Measurements from ENCODE around the gene CTU1. TPM values are rescaled to one million over a fixed set of nuclear protein-coding genes. Genes with fewer than 3 reads are reported as not detected.

Gene CTU1
- total RNA-seq, 2 experiments from 2014 or later: 8.3 to 13.3 TPM

DNA sequence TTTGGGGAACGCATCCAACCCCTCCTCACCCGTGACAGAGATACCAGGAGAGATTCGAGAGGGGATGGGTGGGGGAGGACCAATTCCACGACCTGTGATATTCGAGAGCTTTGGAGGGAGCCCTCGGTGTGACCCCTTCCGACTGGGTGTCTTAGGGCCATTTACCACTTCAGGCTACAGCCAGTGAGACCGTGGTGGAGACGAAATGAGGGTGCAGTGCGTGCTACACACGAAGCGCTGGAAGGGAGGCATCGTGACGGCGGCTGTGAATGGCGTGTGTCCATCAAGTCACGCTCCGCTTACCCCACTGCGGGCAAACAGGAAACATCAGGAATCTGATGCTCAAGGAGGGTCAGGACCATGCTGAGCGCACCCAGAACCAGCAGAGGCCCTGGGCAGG, 10.4 kb downstream of the CTU1 start:
- H3K27ac ChIP-seq (ENCODE audit: low read depth, low read length, poor library complexity, severe bottlenecking): no peak overlapping the region
- no peaks in the 10 kb centered on the region for H3K4me1 ChIP-seq (ENCODE audit: insufficient read depth, low read length, poor library complexity, severe bottlenecking)
- H3K36me3 ChIP-seq (ENCODE audit: insufficient read depth, low read length): peaks cover 26% of the 10 kb centered on the region
- no peak overlapping the region for H2AFZ ChIP-seq (ENCODE audit: low read length)
- CTCF ChIA-PET (ENCODE audit: unreplicated experiment): no interaction called here
- intact Hi-C loops (cut with micrococcal nuclease; ENCODE audit: unreplicated experiment): no loop called here
- H3K79me2 ChIP-seq (ENCODE audit: insufficient read depth, low read depth, low read length): no peaks in the 10 kb centered on the region
- no peak overlapping the region for H3K4me3 ChIP-seq (ENCODE audit: low read depth, low read length, poor library complexity, severe bottlenecking)
- no peak overlapping the region for H3K4me2 ChIP-seq (ENCODE audit: low read length)
- no TSS peak for BruUV-seq (replicated peaks)
- POLR2A ChIA-PET: no interaction called here
- H3K9me2 ChIP-seq (ENCODE audit: insufficient read depth, low read length): no peaks in the 10 kb centered on the region
- no peaks in the 10 kb centered on the region for H3K9me3 ChIP-seq (ENCODE audit: low read length)
- TF ChIP-seq, protein P1, sequence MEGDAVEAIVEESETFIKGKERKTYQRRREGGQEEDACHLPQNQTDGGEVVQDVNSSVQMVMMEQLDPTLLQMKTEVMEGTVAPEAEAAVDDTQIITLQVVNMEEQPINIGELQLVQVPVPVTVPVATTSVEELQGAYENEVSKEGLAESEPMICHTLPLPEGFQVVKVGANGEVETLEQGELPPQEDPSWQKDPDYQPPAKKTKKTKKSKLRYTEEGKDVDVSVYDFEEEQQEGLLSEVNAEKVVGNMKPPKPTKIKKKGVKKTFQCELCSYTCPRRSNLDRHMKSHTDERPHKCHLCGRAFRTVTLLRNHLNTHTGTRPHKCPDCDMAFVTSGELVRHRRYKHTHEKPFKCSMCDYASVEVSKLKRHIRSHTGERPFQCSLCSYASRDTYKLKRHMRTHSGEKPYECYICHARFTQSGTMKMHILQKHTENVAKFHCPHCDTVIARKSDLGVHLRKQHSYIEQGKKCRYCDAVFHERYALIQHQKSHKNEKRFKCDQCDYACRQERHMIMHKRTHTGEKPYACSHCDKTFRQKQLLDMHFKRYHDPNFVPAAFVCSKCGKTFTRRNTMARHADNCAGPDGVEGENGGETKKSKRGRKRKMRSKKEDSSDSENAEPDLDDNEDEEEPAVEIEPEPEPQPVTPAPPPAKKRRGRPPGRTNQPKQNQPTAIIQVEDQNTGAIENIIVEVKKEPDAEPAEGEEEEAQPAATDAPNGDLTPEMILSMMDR (conservative IDR thresholded peaks at IDR 0.05; ENCODE audit: low read length): no peak
- no peak for TF ChIP-seq EZH2phosphoT487 (IDR thresholded peaks at IDR 0.05; ENCODE audit: borderline replicate concordance, low read depth, low read length)
- no peak for DNase-seq (ENCODE audit: low spot score)
- H4K20me1 ChIP-seq (ENCODE audit: insufficient read depth, low read length): no peaks in the 10 kb centered on the region

DNA sequence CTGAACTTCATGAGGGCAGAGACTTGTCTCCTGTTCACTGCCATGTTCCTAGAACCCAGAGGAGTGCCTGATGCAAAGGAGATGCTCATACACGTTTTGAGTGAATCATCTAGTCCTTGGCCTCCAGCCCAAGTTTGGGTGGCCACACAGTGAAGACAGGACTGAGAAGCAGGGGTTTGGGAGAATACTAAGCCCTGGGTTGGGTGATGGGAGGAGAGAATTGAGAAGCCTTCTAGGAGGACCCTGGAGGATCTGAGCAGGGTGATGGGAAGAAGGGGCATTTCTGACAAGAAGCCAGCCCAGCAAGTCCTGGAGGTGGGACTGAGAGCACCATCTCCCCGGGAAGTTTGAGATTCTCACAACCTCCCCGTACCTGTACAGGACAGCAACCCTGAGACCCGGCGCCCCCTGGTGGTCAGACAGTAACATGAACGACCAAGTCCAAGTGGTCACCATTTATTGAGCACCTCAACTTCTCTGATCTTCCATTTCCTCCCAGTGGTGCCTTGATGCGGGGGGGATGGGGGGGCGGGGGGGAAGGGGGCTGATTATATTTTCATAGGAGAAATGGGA, 11.0 kb downstream of the CTU1 start:
- intact Hi-C loops (cut with micrococcal nuclease; ENCODE audit: unreplicated experiment): no loop called here
- no TSS peak for BruUV-seq (replicated peaks)
- Histone ChIP-seq H3K9me3 (ENCODE audit: low read length) (no peaks in the 10 kb centered on the region), H4K20me1 (ENCODE audit: insufficient read depth, low read length) (no peaks in the 10 kb centered on the region), H3K4me1 (ENCODE audit: insufficient read depth, low read length, poor library complexity, severe bottlenecking) (no peaks in the 10 kb centered on the region), H3K4me3 (ENCODE audit: low read depth, low read length, poor library complexity, severe bottlenecking) (no peak overlapping the region), H3K36me3 (ENCODE audit: insufficient read depth, low read length) (peaks cover 20% of the 10 kb centered on the region), H3K27ac (ENCODE audit: low read depth, low read length, poor library complexity, severe bottlenecking) (no peak overlapping the region), H3K79me2 (ENCODE audit: insufficient read depth, low read depth, low read length) (no peaks in the 10 kb centered on the region), H2AFZ (ENCODE audit: low read length) (no peak overlapping the region), H3K4me2 (ENCODE audit: low read length) (no peak overlapping the region), H3K9me2 (ENCODE audit: insufficient read depth, low read length) (no peaks in the 10 kb centered on the region)
- peak; percentile 65 for DNase-seq (ENCODE audit: low spot score)
- TF ChIP-seq EZH2phosphoT487 (IDR thresholded peaks at IDR 0.05; ENCODE audit: borderline replicate concordance, low read depth, low read length): no peak
- TF ChIP-seq, protein P1 (conservative IDR thresholded peaks at IDR 0.05; ENCODE audit: low read length): peak; percentile 80
- ChIA-PET POLR2A (no interaction called here), CTCF (ENCODE audit: unreplicated experiment) (interaction anchor here (0.6 kb wide), 1 partner anchor 1330 kb away, joined by 4 read pairs; the partner anchor contains the start of gene AP2A1)

DNA sequence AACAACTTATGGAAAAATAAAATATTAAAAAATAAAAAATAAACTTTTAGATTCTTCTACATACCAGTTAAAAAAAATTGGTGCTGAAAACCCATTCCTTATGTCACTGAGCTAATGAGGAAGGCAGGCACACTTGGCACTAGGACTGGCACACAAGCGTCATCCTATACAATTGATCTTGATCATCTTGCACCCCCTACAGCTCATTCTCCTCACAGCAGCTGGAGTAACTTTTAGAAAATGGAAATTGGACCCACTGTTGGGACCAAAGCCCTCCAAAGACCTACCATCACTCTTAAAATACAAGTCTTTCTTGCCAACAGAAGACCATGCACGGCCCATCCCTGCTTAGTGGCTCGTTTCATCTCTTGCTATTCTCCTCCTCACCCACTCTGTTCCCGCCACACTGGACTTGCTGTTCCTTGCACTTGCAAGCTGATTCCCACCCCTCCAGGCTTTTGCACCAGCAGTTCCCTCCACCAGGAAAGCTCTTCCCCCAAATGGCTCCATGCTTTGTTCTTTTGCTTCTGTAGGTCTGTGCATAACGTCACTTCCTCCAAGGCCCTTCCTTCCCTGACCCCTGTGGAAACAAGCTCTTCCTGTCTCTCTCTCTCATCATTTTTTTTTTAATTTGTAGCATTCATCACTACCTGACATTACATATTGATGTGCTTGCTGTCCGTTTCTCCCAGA, 11.6 kb downstream of the CTU1 start:
- H3K79me2 ChIP-seq (ENCODE audit: insufficient read depth, low read depth, low read length): no peaks in the 10 kb centered on the region
- no peaks in the 10 kb centered on the region for H4K20me1 ChIP-seq (ENCODE audit: insufficient read depth, low read length)
- no peak for DNase-seq (ENCODE audit: low spot score)
- CTCF ChIA-PET (ENCODE audit: unreplicated experiment): interaction anchor here (0.6 kb wide), 1 partner anchor 1330 kb away, joined by 4 read pairs; the partner anchor contains the start of gene AP2A1
- H3K36me3 ChIP-seq (ENCODE audit: insufficient read depth, low read length): peaks cover 19% of the 10 kb centered on the region
- no peaks in the 10 kb centered on the region for H3K9me2 ChIP-seq (ENCODE audit: insufficient read depth, low read length)
- no peak overlapping the region for H3K27ac ChIP-seq (ENCODE audit: low read depth, low read length, poor library complexity, severe bottlenecking)
- POLR2A ChIA-PET: no interaction called here
- H3K4me1 ChIP-seq (ENCODE audit: insufficient read depth, low read length, poor library complexity, severe bottlenecking): no peaks in the 10 kb centered on the region
- no peak overlapping the region for H2AFZ ChIP-seq (ENCODE audit: low read length)
- H3K4me3 ChIP-seq (ENCODE audit: low read depth, low read length, poor library complexity, severe bottlenecking): no peak overlapping the region
- TF ChIP-seq, protein P1 (conservative IDR thresholded peaks at IDR 0.05; ENCODE audit: low read length): no peak; the same call in 1 of the 2 replicates
- no peak for TF ChIP-seq EZH2phosphoT487 (IDR thresholded peaks at IDR 0.05; ENCODE audit: borderline replicate concordance, low read depth, low read length)
- TSS peak; percentile 64 for BruUV-seq (replicated peaks)
- no peak overlapping the region for H3K4me2 ChIP-seq (ENCODE audit: low read length)
- intact Hi-C loops (cut with micrococcal nuclease; ENCODE audit: unreplicated experiment): no loop called here
- no peaks in the 10 kb centered on the region for H3K9me3 ChIP-seq (ENCODE audit: low read length)
